Activated B cell treated with CpG ODN at 0.5 μM for 24 hours (primary cell): ENCODE results near the gene KAZALD1. TPM values are rescaled to one million over a fixed set of nuclear protein-coding genes. Genes with fewer than 3 reads are reported as not detected.
A peak's percentile ranks its signal among the peaks of the same experiment; 100 is the strongest.

Experiments
- ATAC-seq: fragments of 200-7000 bp; cut with Tn5 transposase; one replicate; pipeline ENCODE4 v1.10.0; 2021; ENCODE audit warnings: low read depth, mild to moderate bottlenecking, moderate library complexity
- CTCF ChIA-PET: fragments of 350-600 bp; sonication (Branson Sonifier 250); formaldehyde crosslinking; loops from one replicate; lab custom pipeline; 2021; ENCODE audit warnings: antibody characterized with exemption; lab: Charles Lee
- POLR2A ChIA-PET: fragments of 350-600 bp; sonication (Branson Sonifier 250); formaldehyde crosslinking; loops from one replicate; lab custom pipeline; 2021; ENCODE audit warnings: antibody characterized with exemption; lab: Charles Lee
- DNase-seq: peaks from one replicate; pipeline ENCODE4 v3.0.0; 2022
- H3K27ac Mint-ChIP-seq: one replicate; pipeline ENCODE4 v1.8.0; 2020; ENCODE audit warnings: mixed read lengths
- H3K27me3 Mint-ChIP-seq: one replicate; pipeline ENCODE4 v1.8.0; 2021; ENCODE audit warnings: mixed read lengths
- H3K36me3 Mint-ChIP-seq: one replicate; pipeline ENCODE4 v1.8.0; 2021; ENCODE audit warnings: low read depth, mixed read lengths
- H3K4me1 Mint-ChIP-seq: one replicate; pipeline ENCODE4 v1.8.0; 2021; ENCODE audit warnings: mixed read lengths
- H3K4me3 Mint-ChIP-seq: one replicate; pipeline ENCODE4 v1.8.0; 2020; ENCODE audit warnings: mild to moderate bottlenecking, mixed read lengths
- H3K9me3 Mint-ChIP-seq: one replicate; pipeline ENCODE4 v1.8.0; 2020; ENCODE audit warnings: mixed read lengths
- CTCF ChIP-seq: fragments of 200-600 bp; IDR thresholded peaks from one replicate; pipeline ENCODE4 v1.8.0; 2022; ENCODE audit warnings: antibody characterized with exemption, mild to moderate bottlenecking
- intact Hi-C: fragments of 100-400 bp; cut with micrococcal nuclease; formaldehyde crosslinking; loops from one replicate; pipeline ENCODE4 v1.15.1; 2024
- total RNA-seq: library from RNA; stranded (reverse); gene quantifications from 2 replicates; pipeline ENCODE4 v1.2.3, GENCODE V29; 2022

Gene KAZALD1
- total RNA-seq, 1 donor from 2014 or later: 0.58 TPM

DNA sequence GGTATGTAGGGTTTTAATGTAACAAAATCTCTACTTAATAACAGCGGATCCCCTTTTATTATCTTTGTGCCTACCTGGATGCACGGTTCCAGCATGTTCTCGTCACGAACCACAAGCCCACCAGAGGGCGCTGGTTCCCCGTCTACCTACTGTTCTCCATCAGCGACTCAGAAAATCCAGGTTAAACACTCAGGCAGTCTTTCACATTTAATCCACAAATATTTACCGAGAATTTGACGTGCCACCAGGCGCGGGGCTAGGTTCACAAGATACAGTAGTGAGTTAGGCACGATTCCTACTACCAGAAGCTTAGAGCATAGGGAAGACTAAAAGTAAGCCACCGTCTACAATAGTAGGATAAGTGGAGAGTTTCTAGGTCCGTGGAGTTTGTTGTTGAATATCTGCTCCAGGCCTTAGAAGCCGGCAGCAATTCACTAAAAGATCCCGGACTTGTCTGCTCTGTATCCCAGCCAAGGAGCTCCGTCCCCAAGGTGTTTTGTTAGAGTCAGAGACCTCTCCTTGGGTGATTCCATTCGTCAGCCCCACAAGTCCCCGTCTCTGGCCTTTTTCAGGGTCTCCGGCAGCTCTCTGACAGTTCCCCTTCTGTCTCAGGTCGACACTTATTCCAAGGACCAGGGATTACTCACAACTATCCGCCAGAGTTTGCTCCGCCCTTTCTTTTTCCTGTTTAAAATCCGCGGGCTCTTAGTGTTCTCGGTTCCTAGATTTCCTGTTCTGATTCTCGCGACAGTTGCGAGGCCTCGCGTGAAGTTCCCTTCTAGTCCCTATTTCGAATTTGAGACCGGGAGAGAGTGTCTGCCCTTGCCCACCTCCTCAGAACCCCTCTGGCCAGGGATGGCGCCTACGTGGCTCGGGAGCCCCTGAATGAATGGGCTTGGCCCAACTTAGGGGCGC is 1.5 kb upstream of the KAZALD1 start:
- DNase-seq: peak; percentile 79
- Mint-ChIP-seq H3K4me3 (peak overlapping the region; percentile 98), H3K9me3 (no peaks in the 10 kb centered on the region), H3K27me3 (peaks cover 6% of the 10 kb centered on the region), H3K27ac (peak overlapping the region; percentile 95), H3K4me1 (peaks cover 34% of the 10 kb centered on the region), H3K36me3 (peaks cover 5% of the 10 kb centered on the region)
- POLR2A ChIA-PET: interaction anchor here (0.6 to 2.4 kb wide), 6 partner anchors 9 to 687 kb away, joined by 3 to 24 read pairs (median 8); partner anchors contain the start of genes PDZD7 and SFXN3
- TF ChIP-seq CTCF: peak; percentile 62
- peak; percentile 65 for ATAC-seq
- intact Hi-C loops: loop anchor here (1.0 to 10.0 kb wide), 10 partner anchors 8 to 1585 kb away; partner anchors contain the start of genes BTRC, PDZD7, SFXN3 and TRIM8
- CTCF ChIA-PET: interaction anchor here (0.7 to 7.5 kb wide), 9 partner anchors 9 to 82 kb away, joined by 3 to 71 read pairs (median 8); partner anchors contain the start of genes PDZD7 and SFXN3

- peaks cover 8% of the 10 kb centered on the region for H3K27me3 Mint-ChIP-seq
- peak overlapping the region; percentile 95 for H3K27ac Mint-ChIP-seq
- ATAC-seq (peak; percentile 74), DNase-seq (peak; percentile 97)
- H3K4me1 Mint-ChIP-seq: peaks cover 38% of the 10 kb centered on the region
- ChIA-PET POLR2A (interaction anchor here (0.6 to 2.4 kb wide), 8 partner anchors 9 to 525 kb away, joined by 4 to 24 read pairs (median 8); partner anchors contain the start of genes HIF1AN, PDZD7 and SFXN3), CTCF (interaction anchor here (1.3 to 7.5 kb wide), 8 partner anchors 8 to 81 kb away, joined by 3 to 71 read pairs (median 12); partner anchors contain the start of genes PDZD7 and SFXN3)
- intact Hi-C loops: loop anchor here (1.0 to 10.0 kb wide), 10 partner anchors 7 to 1584 kb away; partner anchors contain the start of genes BTRC, PDZD7, SFXN3 and TRIM8
- peak overlapping the region; percentile 98 for H3K4me3 Mint-ChIP-seq
- H3K9me3 Mint-ChIP-seq: no peaks in the 10 kb centered on the region
- H3K36me3 Mint-ChIP-seq: peaks cover 5% of the 10 kb centered on the region
- TF ChIP-seq CTCF: no peak
These were observed 702 bp upstream of the KAZALD1 start for GRCh38 chr10:101060951-101061623.

- intact Hi-C loops: loop anchor here (5.0 to 10.0 kb wide), 4 partner anchors 160 to 1582 kb away; partner anchors contain the start of genes BTRC and TRIM8
- ATAC-seq (peak; percentile 28), DNase-seq (peak; percentile 66)
- CTCF ChIA-PET: interaction anchor here (1.1 to 7.5 kb wide), 7 partner anchors 11 to 79 kb away, joined by 3 to 71 read pairs (median 7); no protein-coding TSS in a partner anchor
- Mint-ChIP-seq H3K27ac (no peak overlapping the region), H3K36me3 (peaks cover 5% of the 10 kb centered on the region), H3K9me3 (no peaks in the 10 kb centered on the region), H3K4me1 (peaks cover 49% of the 10 kb centered on the region), H3K4me3 (peak overlapping the region; percentile 66), H3K27me3 (peaks cover 8% of the 10 kb centered on the region)
- TF ChIP-seq CTCF: no peak
- POLR2A ChIA-PET: interaction anchor here (0.6 to 2.1 kb wide), 5 partner anchors 31 to 527 kb away, joined by 3 to 5 read pairs (median 4); partner anchors contain the start of genes HIF1AN and PAX2
These were observed 652 bp downstream of the KAZALD1 start for GRCh38 chr10:101062232-101063049.

DNA sequence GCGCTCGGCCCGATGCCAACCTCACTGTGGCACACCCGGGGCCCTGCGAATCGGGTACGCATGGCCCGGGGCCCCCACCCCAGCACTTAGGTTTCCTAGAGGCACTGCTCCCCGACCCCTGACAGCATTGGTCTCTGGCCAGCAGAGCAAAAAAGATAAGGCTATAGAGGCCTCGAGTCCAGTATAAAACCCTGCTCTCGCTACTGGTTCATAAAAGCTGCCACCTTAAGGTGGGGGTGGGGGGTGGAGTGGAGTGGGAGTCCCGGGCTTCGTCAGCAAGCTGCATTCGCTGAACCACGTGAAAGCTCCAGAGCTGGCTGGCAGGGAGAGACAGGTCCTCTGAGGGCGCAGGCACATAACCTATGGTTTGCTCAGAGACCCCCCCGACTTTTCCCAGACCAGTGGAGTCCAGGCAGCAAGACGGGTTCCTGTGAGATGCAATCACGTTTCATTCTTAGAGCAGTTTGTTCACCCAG is 1.3 kb downstream of the KAZALD1 start:
- CTCF ChIA-PET: interaction anchor here (1.1 to 7.5 kb wide), 7 partner anchors 11 to 79 kb away, joined by 3 to 71 read pairs (median 7); no protein-coding TSS in a partner anchor
- Mint-ChIP-seq H3K27me3 (peaks cover 8% of the 10 kb centered on the region), H3K4me3 (peak overlapping the region; percentile 44), H3K9me3 (no peaks in the 10 kb centered on the region), H3K4me1 (peaks cover 52% of the 10 kb centered on the region), H3K27ac (no peak overlapping the region), H3K36me3 (peaks cover 5% of the 10 kb centered on the region)
- DNase-seq (no peak), ATAC-seq (no peak)
- TF ChIP-seq CTCF: no peak
- intact Hi-C loops: loop anchor here (5.0 to 10.0 kb wide), 4 partner anchors 159 to 1582 kb away; partner anchors contain the start of genes BTRC and TRIM8
- POLR2A ChIA-PET: interaction anchor here (0.6 to 1.2 kb wide), 2 partner anchors 32 to 318 kb away, joined by 3 to 4 read pairs; partner anchors contain the start of gene PAX2
